Uterus (tissue), 4 donors: ENCODE data around the gene KCNK13. TPM values are rescaled to one million over a fixed set of nuclear protein-coding genes. Genes with fewer than 3 reads are reported as not detected.

Experiments
- DNase-seq, 2 donors: peaks; one replicate each; pipeline ENCODE4 v3.0.0-alpha.2; 2019 to 2020
- H3K27ac ChIP-seq, 2 donors: fragments of 200-600 bp; sonication (generic); 1 replicate in 1 of 2; 2 replicates in 1 of 2; pipeline ENCODE4 v1.5.1; 2016 to 2018
- H3K27me3 ChIP-seq, 2 donors: fragments of 200-600 bp; sonication (generic); one replicate each; pipeline ENCODE4 v1.5.1; 2018 to 2019; ENCODE audit warnings: control low read depth in 1 of 2
- H3K36me3 ChIP-seq, 2 donors: fragments of 200-600 bp; sonication (generic); one replicate each; pipeline ENCODE4 v1.5.1; 2019; ENCODE audit warnings: control low read depth in 1 of 2
- H3K4me1 ChIP-seq, 2 donors: fragments of 200-600 bp; sonication (generic); one replicate each; pipeline ENCODE4 v1.5.1; 2018 to 2019; ENCODE audit warnings: control low read depth in 1 of 2
- H3K4me3 ChIP-seq, 2 donors: fragments of 200-600 bp; sonication (generic); 1 replicate in 1 of 2; 2 replicates in 1 of 2; pipeline ENCODE4 v1.5.1; 2018 to 2019; ENCODE audit warnings: mild to moderate bottlenecking in 1 of 2
- H3K9me3 ChIP-seq, 2 donors: fragments of 200-600 bp; sonication (generic); one replicate each; pipeline ENCODE4 v1.5.1; 2019; ENCODE audit warnings: control low read depth in 1 of 2
- POLR2A ChIP-seq, 2 donors: fragments of 450-650 bp; IDR thresholded peaks; one replicate each; pipeline ENCODE4 v1.6.1; 2016; ENCODE audit warnings: antibody characterized with exemption in 2 of 2, mild to moderate bottlenecking in 1 of 2, moderate library complexity in 1 of 2
- intact Hi-C: fragments of 100-400 bp; cut with DNase I; formaldehyde crosslinking; loops from one replicate; pipeline ENCODE4 v1.15.1; 2023; ENCODE audit warnings: low total_unique reads
- total RNA-seq, 4 donors: library from RNA; depleted of rRNA in 3 of 4; stranded (reverse); fragments of >200 nt in 3 of 4; gene quantifications; one replicate each; pipeline versions ENCODE4 v1.1.0 to v1.2.4, GENCODE V29; 2014 to 2023
- TF ChIP-seq, protein P1 (sequence below), 4 experiments: fragments of 200-600 bp in 2 of 4; fragments of 450-650 bp in 2 of 4; sonication (generic) in 2 of 4; IDR thresholded peaks; one replicate each; pipeline ENCODE4 v1.5.1; 2016 to 2019; ENCODE audit warnings: antibody characterized with exemption in 4 of 4, mild to moderate bottlenecking in 2 of 4, moderate library complexity in 1 of 4
- donor health status: DM: yes; HTN: yes; CAD: no.

The KCNK13 gene
- total RNA-seq, 4 donors from 2014 or later: 0.14 TPM; not detected in 3

DNA sequence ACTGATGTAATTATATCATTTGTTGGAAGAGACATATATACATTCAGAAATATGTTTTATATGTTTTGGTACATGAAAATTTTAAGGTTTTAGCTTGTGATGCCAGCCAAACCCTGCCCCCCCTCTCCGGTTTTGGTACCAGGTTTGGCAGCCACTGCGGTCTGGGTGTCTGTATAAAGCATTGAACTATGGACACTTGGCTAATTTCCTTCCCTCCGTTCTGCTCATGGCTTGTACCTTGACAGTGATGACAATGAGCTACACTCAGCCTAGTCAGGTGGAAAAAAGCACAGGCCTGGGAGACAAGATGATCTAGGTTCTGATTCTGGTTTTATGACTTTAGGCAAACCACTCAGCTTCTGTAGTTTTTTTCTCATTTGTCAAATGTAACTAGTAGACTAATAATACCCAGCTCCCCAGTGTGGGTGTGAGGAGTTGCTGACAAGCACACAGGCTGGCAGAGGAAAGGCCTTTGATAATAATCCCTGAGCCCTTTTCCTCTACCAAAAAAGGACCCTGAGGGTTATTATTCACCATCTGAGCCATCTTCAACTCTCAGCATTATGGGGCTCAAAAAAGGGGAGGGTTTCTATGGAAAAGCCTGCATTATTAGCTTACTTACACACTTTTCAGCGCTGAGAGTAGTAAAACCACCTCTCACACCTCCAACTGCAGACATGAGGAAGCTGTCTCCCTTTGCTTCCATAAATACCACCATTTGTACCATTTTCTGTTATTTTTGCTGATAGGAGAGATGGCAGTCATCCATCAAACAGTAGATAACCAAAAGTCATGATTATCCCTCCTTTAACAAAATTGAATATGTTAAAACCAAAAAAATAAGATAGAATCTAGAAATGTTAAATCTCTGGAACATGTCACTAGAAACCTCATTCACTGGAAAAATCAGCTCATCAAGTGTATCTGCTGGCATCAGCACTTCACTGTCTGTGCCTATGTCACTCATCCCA lies 118.3 kb downstream of the KCNK13 start:
- Histone ChIP-seq H3K36me3 (no peaks in the 10 kb centered on the region), H3K9me3 (no peaks in the 10 kb centered on the region), H3K4me3 (no peak overlapping the region), H3K27me3 (no peaks in the 10 kb centered on the region), H3K27ac (no peak overlapping the region), H3K4me1 (no peaks in the 10 kb centered on the region)
- no peak for DNase-seq
- no peak for TF ChIP-seq POLR2A (IDR thresholded peaks at IDR 0.05)
- TF ChIP-seq, protein P1, sequence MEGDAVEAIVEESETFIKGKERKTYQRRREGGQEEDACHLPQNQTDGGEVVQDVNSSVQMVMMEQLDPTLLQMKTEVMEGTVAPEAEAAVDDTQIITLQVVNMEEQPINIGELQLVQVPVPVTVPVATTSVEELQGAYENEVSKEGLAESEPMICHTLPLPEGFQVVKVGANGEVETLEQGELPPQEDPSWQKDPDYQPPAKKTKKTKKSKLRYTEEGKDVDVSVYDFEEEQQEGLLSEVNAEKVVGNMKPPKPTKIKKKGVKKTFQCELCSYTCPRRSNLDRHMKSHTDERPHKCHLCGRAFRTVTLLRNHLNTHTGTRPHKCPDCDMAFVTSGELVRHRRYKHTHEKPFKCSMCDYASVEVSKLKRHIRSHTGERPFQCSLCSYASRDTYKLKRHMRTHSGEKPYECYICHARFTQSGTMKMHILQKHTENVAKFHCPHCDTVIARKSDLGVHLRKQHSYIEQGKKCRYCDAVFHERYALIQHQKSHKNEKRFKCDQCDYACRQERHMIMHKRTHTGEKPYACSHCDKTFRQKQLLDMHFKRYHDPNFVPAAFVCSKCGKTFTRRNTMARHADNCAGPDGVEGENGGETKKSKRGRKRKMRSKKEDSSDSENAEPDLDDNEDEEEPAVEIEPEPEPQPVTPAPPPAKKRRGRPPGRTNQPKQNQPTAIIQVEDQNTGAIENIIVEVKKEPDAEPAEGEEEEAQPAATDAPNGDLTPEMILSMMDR (IDR thresholded peaks at IDR 0.05): no peak
- intact Hi-C loops: no loop called here

DNA sequence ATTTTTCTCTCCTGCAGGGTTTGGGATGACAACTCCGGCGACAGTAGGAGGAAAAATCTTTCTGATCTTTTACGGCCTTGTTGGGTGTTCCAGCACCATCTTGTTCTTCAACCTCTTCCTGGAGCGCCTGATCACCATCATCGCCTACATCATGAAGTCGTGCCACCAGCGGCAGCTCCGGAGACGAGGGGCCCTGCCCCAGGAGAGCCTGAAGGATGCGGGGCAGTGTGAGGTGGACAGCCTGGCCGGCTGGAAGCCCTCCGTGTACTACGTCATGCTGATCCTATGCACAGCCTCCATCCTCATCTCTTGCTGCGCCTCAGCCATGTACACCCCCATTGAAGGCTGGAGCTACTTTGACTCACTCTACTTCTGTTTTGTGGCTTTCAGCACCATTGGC lies 122.3 kb downstream of the KCNK13 start:
- TF ChIP-seq, protein P1 (IDR thresholded peaks at IDR 0.05): no peak
- no peak for TF ChIP-seq POLR2A (IDR thresholded peaks at IDR 0.05)

DNA sequence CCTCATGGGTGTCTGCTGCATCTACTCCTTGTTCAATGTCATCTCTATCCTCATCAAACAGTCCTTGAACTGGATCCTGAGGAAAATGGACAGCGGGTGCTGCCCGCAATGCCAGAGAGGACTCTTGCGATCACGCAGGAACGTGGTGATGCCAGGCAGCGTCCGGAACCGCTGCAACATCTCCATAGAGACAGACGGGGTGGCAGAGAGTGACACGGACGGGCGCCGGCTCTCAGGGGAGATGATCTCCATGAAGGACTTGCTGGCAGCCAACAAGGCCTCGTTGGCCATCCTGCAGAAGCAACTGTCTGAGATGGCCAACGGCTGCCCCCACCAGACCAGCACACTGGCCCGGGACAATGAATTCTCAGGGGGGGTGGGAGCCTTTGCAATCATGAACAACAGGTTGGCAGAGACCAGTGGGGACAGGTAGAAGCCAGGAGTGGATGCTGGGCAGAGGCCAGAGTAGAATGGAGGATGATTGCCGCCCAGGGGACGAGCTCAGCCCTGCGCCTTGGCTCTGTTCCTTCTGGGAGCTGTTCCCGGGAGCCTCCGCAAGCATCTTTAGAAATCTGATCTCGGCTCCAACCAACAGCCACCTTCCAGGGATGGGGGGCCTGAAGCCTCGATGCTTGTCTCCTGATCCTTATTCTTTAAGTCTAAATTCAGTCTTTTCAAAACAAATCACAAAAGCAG lies 122.9 kb downstream of the KCNK13 start:
- no peaks in the 10 kb centered on the region for H3K27me3 ChIP-seq
- TF ChIP-seq, protein P1 (IDR thresholded peaks at IDR 0.05): no peak
- no peak for TF ChIP-seq POLR2A (IDR thresholded peaks at IDR 0.05)
- DNase-seq: no peak

More for the DNA sequence above, 122.3 kb downstream of the KCNK13 start:
- H3K9me3 ChIP-seq: no peaks in the 10 kb centered on the region
- no peak overlapping the region for H3K4me3 ChIP-seq
- no peaks in the 10 kb centered on the region for H3K27me3 ChIP-seq
- H3K27ac ChIP-seq: no peak overlapping the region
- H3K36me3 ChIP-seq: no peaks in the 10 kb centered on the region
- no peak for DNase-seq
- no peaks in the 10 kb centered on the region for H3K4me1 ChIP-seq
- intact Hi-C loops: no loop called here

DNA sequence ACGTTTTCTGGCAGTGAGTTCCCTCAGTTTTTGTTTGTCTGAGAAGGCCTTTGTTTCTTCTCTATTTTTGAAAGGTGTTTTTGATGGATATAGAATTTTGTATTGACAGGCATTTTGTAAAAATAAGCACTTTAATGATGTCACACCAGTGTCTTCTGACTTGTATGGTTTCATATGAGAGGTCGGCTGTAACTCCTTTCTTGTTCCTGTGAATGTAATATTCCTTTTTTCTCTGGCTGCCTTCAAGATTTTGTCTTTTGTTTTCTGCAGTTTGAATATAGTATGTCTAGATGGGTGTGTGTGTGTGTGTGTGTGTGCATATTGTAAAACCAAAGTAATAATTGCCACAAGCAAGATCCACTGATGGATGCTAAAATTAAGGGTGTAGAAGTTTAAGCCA lies 126.8 kb downstream of the KCNK13 start:
- no peak overlapping the region for H3K4me3 ChIP-seq
- no peaks in the 10 kb centered on the region for H3K36me3 ChIP-seq
- DNase-seq: no peak
- H3K4me1 ChIP-seq: no peaks in the 10 kb centered on the region
- H3K27ac ChIP-seq: no peak overlapping the region
- H3K9me3 ChIP-seq: no peaks in the 10 kb centered on the region
- TF ChIP-seq, protein P1 (IDR thresholded peaks at IDR 0.05): no peak
- TF ChIP-seq POLR2A (IDR thresholded peaks at IDR 0.05): no peak
- H3K27me3 ChIP-seq: no peaks in the 10 kb centered on the region
- intact Hi-C loops: no loop called here

More for the DNA sequence above, 122.9 kb downstream of the KCNK13 start:
- Histone ChIP-seq H3K4me3 (no peak overlapping the region), H3K4me1 (no peaks in the 10 kb centered on the region), H3K27ac (no peak overlapping the region), H3K9me3 (no peaks in the 10 kb centered on the region), H3K36me3 (no peaks in the 10 kb centered on the region)
- intact Hi-C loops: no loop called here

DNA sequence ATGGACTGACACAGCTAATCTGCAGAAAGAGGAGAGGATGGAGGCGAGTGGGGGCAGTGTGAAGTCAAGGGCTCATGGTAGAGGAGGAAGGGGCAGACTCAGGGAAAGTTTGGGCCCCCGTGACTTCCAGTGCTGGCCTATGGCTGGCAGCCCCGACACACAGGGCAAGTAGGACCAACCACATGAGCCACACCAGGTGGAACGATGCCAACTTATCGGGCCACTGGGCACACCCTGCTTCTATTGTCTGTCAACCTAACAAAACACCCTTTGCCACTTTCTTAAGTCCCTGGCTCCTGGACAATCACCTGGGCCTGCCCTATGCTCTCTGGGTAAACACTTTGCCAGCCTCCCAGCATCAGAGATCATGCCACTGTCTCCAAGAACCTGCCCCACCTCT lies 129.4 kb downstream of the KCNK13 start:
- Histone ChIP-seq H3K9me3 (no peaks in the 10 kb centered on the region), H3K4me1 (no peaks in the 10 kb centered on the region), H3K4me3 (no peak overlapping the region), H3K27ac (no peak overlapping the region), H3K27me3 (no peaks in the 10 kb centered on the region), H3K36me3 (no peaks in the 10 kb centered on the region)
- intact Hi-C loops: no loop called here
- TF ChIP-seq POLR2A (IDR thresholded peaks at IDR 0.05): no peak
- TF ChIP-seq, protein P1 (IDR thresholded peaks at IDR 0.05): no peak
- DNase-seq: no peak
